Measurements from ENCODE around the gene RINT1.
"Not testable (repeated sequence)": the region's sequence is repeated elsewhere in the genome, so short reads cannot be mapped to it uniquely, and the experiment has no call there.

DNA sequence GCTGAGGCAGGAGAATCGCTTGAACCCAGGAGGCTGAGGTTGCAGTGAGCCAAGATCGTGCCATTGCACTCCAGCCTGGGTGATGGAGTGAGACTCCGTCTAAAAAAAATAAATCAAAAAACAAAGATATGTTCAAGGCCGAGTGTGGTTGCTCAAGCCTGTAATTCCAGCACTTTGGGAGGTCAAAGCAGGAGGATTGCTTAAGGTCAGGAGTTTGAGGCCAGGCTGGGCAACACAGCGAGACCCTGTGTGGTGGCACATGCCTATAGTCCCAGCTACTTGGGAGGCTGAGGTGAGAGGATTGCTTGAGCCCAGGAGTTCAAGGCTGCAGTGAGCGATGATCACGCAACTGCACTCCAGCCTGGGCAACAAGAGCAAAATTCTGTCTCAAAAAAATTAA lies 11.4 kb upstream of the RINT1 start:
- TF ChIP-seq, protein P1, sequence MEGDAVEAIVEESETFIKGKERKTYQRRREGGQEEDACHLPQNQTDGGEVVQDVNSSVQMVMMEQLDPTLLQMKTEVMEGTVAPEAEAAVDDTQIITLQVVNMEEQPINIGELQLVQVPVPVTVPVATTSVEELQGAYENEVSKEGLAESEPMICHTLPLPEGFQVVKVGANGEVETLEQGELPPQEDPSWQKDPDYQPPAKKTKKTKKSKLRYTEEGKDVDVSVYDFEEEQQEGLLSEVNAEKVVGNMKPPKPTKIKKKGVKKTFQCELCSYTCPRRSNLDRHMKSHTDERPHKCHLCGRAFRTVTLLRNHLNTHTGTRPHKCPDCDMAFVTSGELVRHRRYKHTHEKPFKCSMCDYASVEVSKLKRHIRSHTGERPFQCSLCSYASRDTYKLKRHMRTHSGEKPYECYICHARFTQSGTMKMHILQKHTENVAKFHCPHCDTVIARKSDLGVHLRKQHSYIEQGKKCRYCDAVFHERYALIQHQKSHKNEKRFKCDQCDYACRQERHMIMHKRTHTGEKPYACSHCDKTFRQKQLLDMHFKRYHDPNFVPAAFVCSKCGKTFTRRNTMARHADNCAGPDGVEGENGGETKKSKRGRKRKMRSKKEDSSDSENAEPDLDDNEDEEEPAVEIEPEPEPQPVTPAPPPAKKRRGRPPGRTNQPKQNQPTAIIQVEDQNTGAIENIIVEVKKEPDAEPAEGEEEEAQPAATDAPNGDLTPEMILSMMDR (IDR thresholded peaks at IDR 0.05; ENCODE audit: insufficient read depth, low read length), result not testable (repeated sequence)
- TF ChIP-seq, protein P2, sequence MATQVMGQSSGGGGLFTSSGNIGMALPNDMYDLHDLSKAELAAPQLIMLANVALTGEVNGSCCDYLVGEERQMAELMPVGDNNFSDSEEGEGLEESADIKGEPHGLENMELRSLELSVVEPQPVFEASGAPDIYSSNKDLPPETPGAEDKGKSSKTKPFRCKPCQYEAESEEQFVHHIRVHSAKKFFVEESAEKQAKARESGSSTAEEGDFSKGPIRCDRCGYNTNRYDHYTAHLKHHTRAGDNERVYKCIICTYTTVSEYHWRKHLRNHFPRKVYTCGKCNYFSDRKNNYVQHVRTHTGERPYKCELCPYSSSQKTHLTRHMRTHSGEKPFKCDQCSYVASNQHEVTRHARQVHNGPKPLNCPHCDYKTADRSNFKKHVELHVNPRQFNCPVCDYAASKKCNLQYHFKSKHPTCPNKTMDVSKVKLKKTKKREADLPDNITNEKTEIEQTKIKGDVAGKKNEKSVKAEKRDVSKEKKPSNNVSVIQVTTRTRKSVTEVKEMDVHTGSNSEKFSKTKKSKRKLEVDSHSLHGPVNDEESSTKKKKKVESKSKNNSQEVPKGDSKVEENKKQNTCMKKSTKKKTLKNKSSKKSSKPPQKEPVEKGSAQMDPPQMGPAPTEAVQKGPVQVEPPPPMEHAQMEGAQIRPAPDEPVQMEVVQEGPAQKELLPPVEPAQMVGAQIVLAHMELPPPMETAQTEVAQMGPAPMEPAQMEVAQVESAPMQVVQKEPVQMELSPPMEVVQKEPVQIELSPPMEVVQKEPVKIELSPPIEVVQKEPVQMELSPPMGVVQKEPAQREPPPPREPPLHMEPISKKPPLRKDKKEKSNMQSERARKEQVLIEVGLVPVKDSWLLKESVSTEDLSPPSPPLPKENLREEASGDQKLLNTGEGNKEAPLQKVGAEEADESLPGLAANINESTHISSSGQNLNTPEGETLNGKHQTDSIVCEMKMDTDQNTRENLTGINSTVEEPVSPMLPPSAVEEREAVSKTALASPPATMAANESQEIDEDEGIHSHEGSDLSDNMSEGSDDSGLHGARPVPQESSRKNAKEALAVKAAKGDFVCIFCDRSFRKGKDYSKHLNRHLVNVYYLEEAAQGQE (IDR thresholded peaks at IDR 0.05; ENCODE audit: insufficient replicate concordance, low read depth), result not testable (repeated sequence)
- not testable (repeated sequence) for TF ChIP-seq GABPA, POLR2AphosphoS5 (IDR thresholded peaks at IDR 0.05; ENCODE audit: low read depth)

Data from HL-60 (cell line).